ENCODE data around the gene KIFC1.

KIFC1 gene

GRCh38 chr6:33406126-33406525, 14.5 kb downstream of the KIFC1 start:
- peaks cover 69% of the 10 kb centered on the region for H3K36me3 ChIP-seq (ENCODE audit: insufficient read depth, low read length)
- DNase-seq (ENCODE audit: low read depth, low spot score) = no peak
- no peak overlapping the region for H3K27ac ChIP-seq
- no peak for TF ChIP-seq EZH2 (IDR thresholded peaks at IDR 0.05)
- no peak for TF ChIP-seq POLR2AphosphoS5 (IDR thresholded peaks at IDR 0.05; ENCODE audit: borderline replicate concordance, low read depth, low read length)
- TF ChIP-seq FOXP2 (optimal IDR thresholded peaks at IDR 0.05; ENCODE audit: control extremely low read depth, extremely low read length, insufficient read depth) = no peak
- no peaks in the 10 kb centered on the region for H3K9me3 ChIP-seq (ENCODE audit: low read depth, low read length)
- no peak overlapping the region for H3K4me3 ChIP-seq
- H3K9ac ChIP-seq (ENCODE audit: insufficient read length) = no peak overlapping the region

- H3K27ac ChIP-seq = peak overlapping the region; percentile 22; the same call in 1 of the 2 replicates
- DNase-seq (ENCODE audit: low read depth, low spot score) = no peak
- no peaks in the 10 kb centered on the region for H3K9me3 ChIP-seq (ENCODE audit: low read depth, low read length)
- no peak overlapping the region for H3K4me3 ChIP-seq
- no peak overlapping the region for H3K9ac ChIP-seq (ENCODE audit: insufficient read length)
- TF ChIP-seq POLR2AphosphoS5 (IDR thresholded peaks at IDR 0.05; ENCODE audit: borderline replicate concordance, low read depth, low read length) (no peak), FOXP2 (optimal IDR thresholded peaks at IDR 0.05; ENCODE audit: control extremely low read depth, extremely low read length, insufficient read depth) (no peak), EZH2 (IDR thresholded peaks at IDR 0.05) (no peak)
- peaks cover 60% of the 10 kb centered on the region for H3K36me3 ChIP-seq (ENCODE audit: insufficient read depth, low read length)
Measured at GRCh38 chr6:33407132-33407718, 15.6 kb downstream of the KIFC1 start.

- peak overlapping the region; percentile 88 for H3K4me3 ChIP-seq
- no peak for DNase-seq (ENCODE audit: low read depth, low spot score)
- H3K36me3 ChIP-seq (ENCODE audit: insufficient read depth, low read length) = peaks cover 47% of the 10 kb centered on the region
- peak overlapping the region; percentile 83 for H3K9ac ChIP-seq (ENCODE audit: insufficient read length)
- peak overlapping the region; percentile 91 for H3K27ac ChIP-seq
- H3K9me3 ChIP-seq (ENCODE audit: low read depth, low read length) = no peaks in the 10 kb centered on the region
- peak; percentile 90 for TF ChIP-seq POLR2AphosphoS5 (IDR thresholded peaks at IDR 0.05; ENCODE audit: borderline replicate concordance, low read depth, low read length)
- no peak for TF ChIP-seq FOXP2 (optimal IDR thresholded peaks at IDR 0.05; ENCODE audit: control extremely low read depth, extremely low read length, insufficient read depth)
- no peak for TF ChIP-seq EZH2 (IDR thresholded peaks at IDR 0.05)
Measured at GRCh38 chr6:33410050-33410710, 18.6 kb downstream of the KIFC1 start.

- no peak for DNase-seq (ENCODE audit: low read depth, low spot score)
- peak within 1 kb of the TSS; percentile 83 for H3K9ac ChIP-seq (ENCODE audit: insufficient read length)
- H3K36me3 ChIP-seq (ENCODE audit: insufficient read depth, low read length) = peaks cover 47% of the 10 kb centered on the region
- TF ChIP-seq POLR2AphosphoS5 (IDR thresholded peaks at IDR 0.05; ENCODE audit: borderline replicate concordance, low read depth, low read length) (peak; percentile 52; the same call in 1 of the 2 replicates), EZH2 (IDR thresholded peaks at IDR 0.05) (no peak)
- H3K27ac ChIP-seq = peak within 1 kb of the TSS; percentile 91
- H3K4me3 ChIP-seq = peak within 1 kb of the TSS; percentile 88
- H3K9me3 ChIP-seq (ENCODE audit: low read depth, low read length) = no peaks in the 10 kb centered on the region
Measured at GRCh38 chr6:33410711-33411631, 19.3 kb downstream of the KIFC1 start, which contains the start of gene PHF1. PHF1 (plus strand) TSS chr6:33411014; CDS start chr6:33412264, 1,250 bp downstream.

- Histone ChIP-seq H3K9me3 (ENCODE audit: low read depth, low read length) (no peaks in the 10 kb centered on the region), H3K36me3 (ENCODE audit: insufficient read depth, low read length) (peaks cover 42% of the 10 kb centered on the region), H3K9ac (ENCODE audit: insufficient read length) (peak overlapping the region; percentile 80), H3K27ac (no peak overlapping the region; the same call in 1 of the 2 replicates), H3K4me3 (peak overlapping the region; percentile 88)
- no peak for DNase-seq (ENCODE audit: low read depth, low spot score)
- no peak for TF ChIP-seq POLR2AphosphoS5 (IDR thresholded peaks at IDR 0.05; ENCODE audit: borderline replicate concordance, low read depth, low read length)
- no peak for TF ChIP-seq EZH2 (IDR thresholded peaks at IDR 0.05)
- no peak for TF ChIP-seq FOXP2 (optimal IDR thresholded peaks at IDR 0.05; ENCODE audit: control extremely low read depth, extremely low read length, insufficient read depth)
Measured at GRCh38 chr6:33411632-33412005, 20.0 kb downstream of the KIFC1 start.

GRCh38 chr6:33412140-33413009, 20.8 kb downstream of the KIFC1 start:
- H3K27ac ChIP-seq = no peak overlapping the region
- no peak for DNase-seq (ENCODE audit: low read depth, low spot score)
- H3K9me3 ChIP-seq (ENCODE audit: low read depth, low read length) = no peaks in the 10 kb centered on the region
- H3K4me3 ChIP-seq = no peak overlapping the region
- peaks cover 35% of the 10 kb centered on the region for H3K36me3 ChIP-seq (ENCODE audit: insufficient read depth, low read length)
- no peak overlapping the region for H3K9ac ChIP-seq (ENCODE audit: insufficient read length)
- TF ChIP-seq POLR2AphosphoS5 (IDR thresholded peaks at IDR 0.05; ENCODE audit: borderline replicate concordance, low read depth, low read length) (no peak), FOXP2 (optimal IDR thresholded peaks at IDR 0.05; ENCODE audit: control extremely low read depth, extremely low read length, insufficient read depth) (no peak), EZH2 (IDR thresholded peaks at IDR 0.05) (no peak)

GRCh38 chr6:33413241-33414120, 21.9 kb downstream of the KIFC1 start:
- H3K36me3 ChIP-seq (ENCODE audit: insufficient read depth, low read length) = peaks cover 25% of the 10 kb centered on the region; the same call in 1 of the 2 replicates
- H3K27ac ChIP-seq = 0 out of 2 replicates have a peak overlapping the region, but pooled peaks have one; percentile 11
- H3K4me3 ChIP-seq = no peak overlapping the region
- H3K9me3 ChIP-seq (ENCODE audit: low read depth, low read length) = no peaks in the 10 kb centered on the region
- H3K9ac ChIP-seq (ENCODE audit: insufficient read length) = no peak overlapping the region
- TF ChIP-seq FOXP2 (optimal IDR thresholded peaks at IDR 0.05; ENCODE audit: control extremely low read depth, extremely low read length, insufficient read depth) = no peak
- no peak for TF ChIP-seq EZH2 (IDR thresholded peaks at IDR 0.05)
- TF ChIP-seq POLR2AphosphoS5 (IDR thresholded peaks at IDR 0.05; ENCODE audit: borderline replicate concordance, low read depth, low read length) = peak; percentile 29; the same call in 1 of the 2 replicates
- no peak for DNase-seq (ENCODE audit: low read depth, low spot score)
